HepG2 (cell line): ENCODE measurements around the gene RASL10A. TPM values are rescaled to one million over a fixed set of nuclear protein-coding genes. Genes with fewer than 3 reads are reported as not detected.

ENCODE experiments used
- ATAC-seq: fragments of 200-7000 bp; cut with Tn5 transposase; 3 replicates; pipeline ENCODE4 v1.9.1; 2020; ENCODE audit warnings: mild to moderate bottlenecking, moderate library complexity
- BruUV-seq: library from RNA; stranded (reverse); fragments of 400-500 nt; replicated peaks from 2 replicates; lab custom pipeline; 2021; lab: Mats Ljungman, UMichigan
- CTCF ChIA-PET: fragments of 300-600 bp; formaldehyde crosslinking; extraction: SDS; loops from one replicate; lab custom pipeline; 2021; ENCODE audit warnings: low total read pairs, inconsistent platforms, low intra/inter-chr PET ratio; lab: Yijun Ruan, JAX
- POLR2A ChIA-PET: fragments of 350-600 bp; sonication (Branson Sonifier 250); formaldehyde crosslinking; loops from one replicate; lab custom pipeline; 2020; ENCODE audit warnings: antibody characterized with exemption, inconsistent platforms; lab: Yijun Ruan, JAX
- DNase-seq: peaks from one replicate; pipeline ENCODE4 v3.0.0-alpha.2; 2015; ENCODE audit warnings: low spot score
- FAIRE-seq: peaks from 3 replicates; lab custom pipeline; 2011; peaks lifted over from hg19 to GRCh38; lab: Jason Lieb, UNC
- H2AFZ ChIP-seq: one replicate; pipeline ENCODE4 v1.6.1; 2011; ENCODE audit warnings: low read length, inconsistent platforms
- H3K27ac ChIP-seq: fragments of 300-600 bp; 3 replicates; pipeline ENCODE4 v1.8.0; 2011; ENCODE audit warnings: mixed run types, mild to moderate bottlenecking, mixed read lengths, low read length, inconsistent platforms; ENCODE audit not compliant: insufficient read depth; ENCODE audit errors: extremely low read length
- H3K27me3 ChIP-seq, 2 experiments: fragments of 200-600 bp in 1 of 2; 2 replicates in 1 of 2; 3 replicates in 1 of 2; pipeline versions ENCODE4 v1.6.0 to v1.8.0; 2011; ENCODE audit warnings: low read length in 2 of 2, mild to moderate bottlenecking in 2 of 2, moderate library complexity in 2 of 2, inconsistent platforms in 1 of 2; ENCODE audit not compliant: insufficient read depth in 2 of 2, control insufficient read depth in 1 of 2
- H3K36me3 ChIP-seq, 2 experiments: fragments of 200-600 bp in 1 of 2; replicated peaks in 1 of 2; 2 replicates in 1 of 2; 3 replicates in 1 of 2; pipeline versions ENCODE4 v1.5.1 to v1.8.0; 2011; ENCODE audit warnings: low read length in 2 of 2, inconsistent platforms in 1 of 2; ENCODE audit not compliant: insufficient read depth in 2 of 2, control insufficient read depth in 1 of 2
- H3K4me1 ChIP-seq: 2 replicates; pipeline ENCODE4 v1.5.1; 2012; ENCODE audit warnings: low read length, inconsistent platforms; ENCODE audit not compliant: insufficient read depth
- H3K4me2 ChIP-seq: 2 replicates; pipeline ENCODE4 v1.6.0; 2011; ENCODE audit warnings: low read depth, low read length, inconsistent platforms
- H3K4me3 ChIP-seq, 3 experiments: fragments of 200-600 bp in 1 of 3; sonication (generic), shearing (Covaris generic) in 1 of 3; replicated peaks in 1 of 3; 2 replicates each; pipeline ENCODE4 v1.5.1; 2011 to 2016; ENCODE audit warnings: low read length in 3 of 3, inconsistent platforms in 2 of 3, low read depth in 2 of 3, mild to moderate bottlenecking in 2 of 3, control low read depth in 1 of 3, mixed read lengths in 1 of 3; ENCODE audit not compliant: insufficient read depth in 1 of 3
- H3K79me2 ChIP-seq: one replicate; pipeline ENCODE4 v1.6.1; 2011; ENCODE audit warnings: low read length, inconsistent platforms; ENCODE audit not compliant: insufficient read depth
- H3K9ac ChIP-seq: 2 replicates; pipeline ENCODE4 v1.6.0; 2011; ENCODE audit warnings: mild to moderate bottlenecking, low read depth, low read length, inconsistent platforms; ENCODE audit not compliant: insufficient read depth
- H3K9me3 ChIP-seq: 2 replicates; pipeline ENCODE4 v1.5.1; 2012; ENCODE audit warnings: mild to moderate bottlenecking, low read length
- H4K20me1 ChIP-seq: 2 replicates; pipeline ENCODE4 v1.6.0; 2011; ENCODE audit warnings: inconsistent platforms, mild to moderate bottlenecking, low read length, moderate library complexity; ENCODE audit not compliant: insufficient read depth
- SNAPC4 ChIP-seq: sonication (generic); formaldehyde crosslinking; IDR thresholded peaks from 2 replicates; pipeline ENCODE4 v1.4.0; 2020; ENCODE audit warnings: mild to moderate bottlenecking, missing genetic modification reagents
- TAF1 ChIP-seq: sonication (generic); formaldehyde crosslinking; IDR thresholded peaks from 2 replicates; pipeline ENCODE4 v1.4.0; 2020; ENCODE audit warnings: missing genetic modification reagents
- ZNF350 ChIP-seq: sonication (generic); formaldehyde crosslinking; IDR thresholded peaks from 2 replicates; pipeline ENCODE4 v1.4.0; 2020; ENCODE audit warnings: mild to moderate bottlenecking, low read depth, missing genetic modification reagents, borderline replicate concordance
- ZNF891 ChIP-seq: sonication (generic); formaldehyde crosslinking; IDR thresholded peaks from 2 replicates; pipeline ENCODE4 v1.5.0; 2020; ENCODE audit warnings: mild to moderate bottlenecking, missing genetic modification reagents
- ZSCAN20 ChIP-seq: sonication (generic); formaldehyde crosslinking; IDR thresholded peaks from 2 replicates; pipeline ENCODE4 v1.4.0; 2020; ENCODE audit warnings: missing genetic modification reagents, mild to moderate bottlenecking, borderline replicate concordance
- WGBS: methylation state at CpG from one replicate; pipeline ENCODE4 v1.1.6; 2017; ENCODE audit warnings: low lambda C conversion rate; 5-methylcytosine and 5-hydroxymethylcytosine counted together
- in situ Hi-C: cut with HindIII; loops from 2 replicates; pipeline ENCODE4 v1.10.0; 2017; ENCODE audit warnings: low pct_unique_long_range_greater_than_20kb; ENCODE audit not compliant: extremely low pct_ligation_motif_present
- intact Hi-C: fragments of 100-400 bp; cut with micrococcal nuclease; formaldehyde crosslinking; loops from one replicate; pipeline ENCODE4 v1.10.0; 2022; ENCODE audit not compliant: unreplicated experiment
- polyA plus RNA-seq, 8 experiments: library from polyadenylated mRNA; depleted of rRNA in 3 of 8; stranded (reverse) in 7 of 8; unstranded in 1 of 8; fragments of >200 nt; fragmentation: Illumina TruSeq in 4 of 8; extraction: Trizol in 4 of 8; gene quantifications; 2 replicates each; pipeline versions ENCODE4 v1.2.1 to v1.2.3, GENCODE V29; 2011 to 2016; ENCODE audit warnings: low read depth in 4 of 8, missing spikeins in 1 of 8, mixed read lengths in 1 of 8; ENCODE audit not compliant: insufficient read depth in 1 of 8
- total RNA-seq, 5 experiments: library from RNA; depleted of rRNA; stranded (reverse); fragments of >200 nt; fragmentation: Illumina TruSeq; extraction: Trizol; gene quantifications; 2 replicates each; pipeline ENCODE4 v1.2.3, GENCODE V29; 2016; ENCODE audit warnings: low read depth in 1 of 5

Gene RASL10A
- total and polyA plus RNA-seq, 2 of the 13 experiments (the other 11 are each of a cell fraction or from before 2014, with no cell fraction given): 0.05 to 0.22 TPM

GRCh38 chr22:29341849-29342127, 26.3 kb upstream of the RASL10A start:
- CTCF ChIA-PET: no interaction called here
- H3K27me3 ChIP-seq: no peaks in the 10 kb centered on the region
- peak overlapping the region; percentile 56 for H3K4me2 ChIP-seq
- no peak for DNase-seq
- H3K36me3 ChIP-seq: peaks cover 21 to 46% of the 10 kb centered on the region in 2 experiments; a peak in 4 of 5 replicates
- H4K20me1 ChIP-seq: no peaks in the 10 kb centered on the region
- H3K27ac ChIP-seq: peak overlapping the region; percentile 54
- no peak overlapping the region for H3K4me3 ChIP-seq
- H3K4me1 ChIP-seq: peaks cover 32% of the 10 kb centered on the region
- H3K9ac ChIP-seq: peak overlapping the region; percentile 38; the same call in 1 of the 2 replicates
- intact Hi-C loops (no loop called here), in situ Hi-C loops (no loop called here)
- no peaks in the 10 kb centered on the region for H3K9me3 ChIP-seq
- WGBS: 79% methylated on average over 2 of the region's 2 CpGs
- no peak for TF ChIP-seq TAF1 (CRISPR knock-in tag)
- no peak for TF ChIP-seq ZSCAN20
- peak; percentile 6; the same call in 1 of the 2 replicates for TF ChIP-seq ZNF350
- no peak for TF ChIP-seq SNAPC4 (CRISPR knock-in tag)
- no peak for TF ChIP-seq ZNF891 (CRISPR knock-in tag)
- ATAC-seq: no peak
- no TSS peak for BruUV-seq
- no peak for FAIRE-seq
- no peaks in the 10 kb centered on the region for H3K79me2 ChIP-seq
- H2AFZ ChIP-seq: no peak overlapping the region
- POLR2A ChIA-PET: no interaction called here
